Measurements from ENCODE around the gene MOV10L1. TPM values are rescaled to one million over a fixed set of nuclear protein-coding genes. Genes with fewer than 3 reads are reported as not detected.

The MOV10L1 gene
- total RNA-seq, 4 donors from 2014 or later: 0.33 to 1.5 (median 1.0) TPM

GRCh38 chr22:50048836-50049235 lies 41.0 kb upstream of the MOV10L1 start:
- H3K27ac ChIP-seq: no peak overlapping the region
- DNase-seq: no peak
- no peaks in the 10 kb centered on the region for H3K27me3 ChIP-seq
- WGBS, 2 donors: 67 to 89% methylated on average over 4 to 8 of the region's 17 CpGs
- no peak for TF ChIP-seq POLR2A (IDR thresholded peaks at IDR 0.05)
- TF ChIP-seq, protein P1, sequence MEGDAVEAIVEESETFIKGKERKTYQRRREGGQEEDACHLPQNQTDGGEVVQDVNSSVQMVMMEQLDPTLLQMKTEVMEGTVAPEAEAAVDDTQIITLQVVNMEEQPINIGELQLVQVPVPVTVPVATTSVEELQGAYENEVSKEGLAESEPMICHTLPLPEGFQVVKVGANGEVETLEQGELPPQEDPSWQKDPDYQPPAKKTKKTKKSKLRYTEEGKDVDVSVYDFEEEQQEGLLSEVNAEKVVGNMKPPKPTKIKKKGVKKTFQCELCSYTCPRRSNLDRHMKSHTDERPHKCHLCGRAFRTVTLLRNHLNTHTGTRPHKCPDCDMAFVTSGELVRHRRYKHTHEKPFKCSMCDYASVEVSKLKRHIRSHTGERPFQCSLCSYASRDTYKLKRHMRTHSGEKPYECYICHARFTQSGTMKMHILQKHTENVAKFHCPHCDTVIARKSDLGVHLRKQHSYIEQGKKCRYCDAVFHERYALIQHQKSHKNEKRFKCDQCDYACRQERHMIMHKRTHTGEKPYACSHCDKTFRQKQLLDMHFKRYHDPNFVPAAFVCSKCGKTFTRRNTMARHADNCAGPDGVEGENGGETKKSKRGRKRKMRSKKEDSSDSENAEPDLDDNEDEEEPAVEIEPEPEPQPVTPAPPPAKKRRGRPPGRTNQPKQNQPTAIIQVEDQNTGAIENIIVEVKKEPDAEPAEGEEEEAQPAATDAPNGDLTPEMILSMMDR (IDR thresholded peaks at IDR 0.05): no peak
- no peaks in the 10 kb centered on the region for H3K36me3 ChIP-seq
- intact Hi-C loops (cut with DNase I): no loop called here
- no peak overlapping the region for H3K4me3 ChIP-seq (replicated peaks in 1 of 3)
- H3K4me1 ChIP-seq: no peaks in the 10 kb centered on the region
- H3K9me3 ChIP-seq: no peaks in the 10 kb centered on the region

GRCh38 chr22:50049299-50050195 lies 40.3 kb upstream of the MOV10L1 start:
- no peak for TF ChIP-seq POLR2A (IDR thresholded peaks at IDR 0.05)
- TF ChIP-seq, protein P1 (IDR thresholded peaks at IDR 0.05): no peak
- Histone ChIP-seq H3K9me3 (no peaks in the 10 kb centered on the region), H3K27ac (no peak overlapping the region), H3K4me1 (no peaks in the 10 kb centered on the region), H3K36me3 (no peaks in the 10 kb centered on the region), H3K27me3 (no peaks in the 10 kb centered on the region), H3K4me3 (replicated peaks in 1 of 3) (no peak overlapping the region)
- DNase-seq: no peak
- 88% methylated on average over 34 to 35 of the region's 36 CpGs for WGBS, 2 donors
- intact Hi-C loops (cut with DNase I): no loop called here

DNA sequence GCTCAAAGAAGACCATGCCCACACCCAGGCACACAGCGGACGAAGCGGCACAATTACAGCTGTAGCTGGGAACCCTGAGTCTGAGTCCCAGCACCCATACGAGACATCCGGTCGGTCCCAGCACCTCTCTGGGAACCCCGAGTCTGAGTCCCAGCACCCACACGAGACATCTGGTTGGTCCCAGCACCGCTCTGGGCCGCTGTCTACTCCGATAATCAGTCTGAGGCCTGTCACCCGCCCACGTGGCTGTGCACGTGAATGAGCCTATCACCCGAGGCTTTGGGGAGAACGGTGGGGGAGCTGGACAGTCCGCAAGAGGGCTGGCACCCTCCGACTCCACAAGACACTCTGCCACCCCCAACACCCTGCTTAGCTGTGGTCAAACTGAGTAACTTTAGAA lies 37.9 kb upstream of the MOV10L1 start:
- no peaks in the 10 kb centered on the region for H3K4me1 ChIP-seq
- WGBS, 2 donors: 88 to 93% methylated on average over 17 to 18 of the region's 18 CpGs
- no peak for DNase-seq
- TF ChIP-seq POLR2A (IDR thresholded peaks at IDR 0.05): no peak
- TF ChIP-seq, protein P1 (IDR thresholded peaks at IDR 0.05): no peak
- intact Hi-C loops (cut with DNase I): no loop called here
- no peak overlapping the region for H3K4me3 ChIP-seq (replicated peaks in 1 of 3)
- no peak overlapping the region for H3K27ac ChIP-seq
- no peaks in the 10 kb centered on the region for H3K36me3 ChIP-seq
- no peaks in the 10 kb centered on the region for H3K27me3 ChIP-seq
- no peaks in the 10 kb centered on the region for H3K9me3 ChIP-seq

DNA sequence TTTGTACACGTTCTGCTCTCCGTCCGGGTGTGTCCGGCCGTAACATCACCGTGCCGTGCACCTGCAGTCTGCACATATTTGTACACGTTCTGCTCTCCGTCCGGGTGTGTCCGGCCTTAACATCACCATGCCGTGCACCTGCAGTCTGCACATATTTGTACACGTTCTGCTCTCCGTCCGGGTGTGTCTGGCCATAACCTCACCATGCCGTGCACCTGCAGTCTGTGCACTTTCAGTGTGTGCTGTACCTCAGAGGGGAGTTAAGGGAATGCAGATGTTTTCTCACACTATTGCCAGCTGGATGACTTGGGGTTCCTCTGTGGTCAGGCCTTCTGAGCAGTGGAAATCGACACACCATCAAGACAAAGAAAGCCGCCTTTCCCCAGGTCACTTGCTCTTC lies 35.9 kb upstream of the MOV10L1 start:
- H3K36me3 ChIP-seq: no peaks in the 10 kb centered on the region
- no peaks in the 10 kb centered on the region for H3K9me3 ChIP-seq
- peaks cover 4 to 6% of the 10 kb centered on the region in 2 donors for H3K4me1 ChIP-seq
- no peak overlapping the region for H3K4me3 ChIP-seq (replicated peaks in 1 of 3)
- H3K27me3 ChIP-seq: no peaks in the 10 kb centered on the region
- no peak overlapping the region for H3K27ac ChIP-seq
- TF ChIP-seq POLR2A (IDR thresholded peaks at IDR 0.05): no peak
- TF ChIP-seq, protein P1 (IDR thresholded peaks at IDR 0.05): no peak
- 94% methylated on average over 18 of the region's 18 CpGs for WGBS, 2 donors
- intact Hi-C loops (cut with DNase I): no loop called here
- DNase-seq: no peak

DNA sequence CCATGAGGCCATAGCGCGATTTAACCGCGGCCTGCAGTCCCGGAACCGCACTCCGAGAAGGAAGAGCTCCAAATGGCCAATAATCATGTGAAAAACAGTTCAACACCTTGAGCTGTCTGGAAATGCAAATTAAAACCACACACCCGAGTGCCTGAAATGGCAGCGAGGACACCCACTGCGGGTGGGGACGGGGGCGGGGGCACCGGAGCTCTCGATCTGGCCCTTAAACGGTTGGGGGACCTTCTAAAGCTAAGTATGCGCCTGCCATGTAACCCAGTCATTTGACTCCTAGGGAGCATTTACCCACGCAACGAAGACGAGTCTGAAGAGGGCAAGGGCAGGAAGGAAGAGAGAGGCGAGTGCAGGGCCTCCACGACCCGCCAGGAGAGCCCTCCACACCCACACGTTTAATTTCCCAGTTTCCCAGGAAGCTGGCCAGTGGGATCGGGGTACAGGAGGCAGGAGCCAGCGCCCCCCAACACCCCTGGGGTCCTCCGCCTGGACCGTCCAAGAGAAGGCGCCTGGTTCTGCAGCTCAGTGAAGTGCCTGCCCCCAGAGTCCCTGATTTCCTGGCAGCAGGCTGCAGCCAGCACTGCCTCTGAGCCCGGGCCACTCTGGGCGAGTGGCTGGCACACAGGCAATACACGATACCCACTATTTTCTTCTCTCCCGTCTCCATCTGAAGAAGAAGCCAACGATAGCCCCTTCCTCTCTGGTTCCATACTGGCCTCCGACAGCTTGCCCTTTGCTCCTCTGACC lies 33.4 kb upstream of the MOV10L1 start:
- Histone ChIP-seq H3K27ac (no peak overlapping the region), H3K4me3 (replicated peaks in 1 of 3) (no peak overlapping the region), H3K27me3 (no peaks in the 10 kb centered on the region), H3K9me3 (no peaks in the 10 kb centered on the region), H3K4me1 (peaks cover 12 to 16% of the 10 kb centered on the region in 2 donors), H3K36me3 (no peaks in the 10 kb centered on the region)
- intact Hi-C loops (cut with DNase I): no loop called here
- TF ChIP-seq, protein P1 (IDR thresholded peaks at IDR 0.05): no peak
- TF ChIP-seq POLR2A (IDR thresholded peaks at IDR 0.05): no peak
- DNase-seq: no peak
- 73 to 81% methylated on average over 31 to 34 of the region's 34 CpGs for WGBS, 2 donors

All from thyroid gland (tissue), 4 donors.